Vagina (tissue), 2 donors: Measurements from ENCODE around the gene ZSCAN10.

ENCODE experiments used
- CTCF ChIP-seq, 3 experiments: fragments of 450-650 bp in 2 of 3; fragments of 200-600 bp in 1 of 3; sonication (generic) in 1 of 3; IDR thresholded peaks; one replicate each; pipeline ENCODE4 v1.5.1; 2017 to 2019; ENCODE audit warnings: antibody characterized with exemption in 3 of 3, mild to moderate bottlenecking in 2 of 3, moderate library complexity in 2 of 3
- POLR2A ChIP-seq, 2 donors: fragments of 450-650 bp; IDR thresholded peaks; one replicate each; pipeline ENCODE4 v1.6.1; 2017; ENCODE audit warnings: antibody characterized with exemption in 2 of 2, mild to moderate bottlenecking in 2 of 2, moderate library complexity in 2 of 2

GRCh38 chr16:3089717-3090592, 9.1 kb downstream of the ZSCAN10 start:
- TF ChIP-seq CTCF (IDR thresholded peaks at IDR 0.05) (no peak), POLR2A (IDR thresholded peaks at IDR 0.05) (no peak)
